Hindlimb muscle (tissue), 1 donor: ENCODE results near the gene BRD2. TPM values are rescaled to one million over a fixed set of nuclear protein-coding genes. Genes with fewer than 3 reads are reported as not detected.

Experiments
- DNase-seq: peaks from one replicate; pipeline ENCODE4 v3.0.0-alpha.2; 2013
- polyA plus RNA-seq: library from polyadenylated mRNA; unstranded; fragments of 120-200 nt; gene quantifications from one replicate; pipeline ENCODE4 v1.2.1, GENCODE V29; 2013; ENCODE audit not compliant: insufficient read length

The BRD2 gene
- polyA plus RNA-seq, 1 donor, result 160 TPM

GRCh38 chr6:33001685-33002084 is 33.3 kb downstream of the BRD2 start:
- no peak for DNase-seq

DNA sequence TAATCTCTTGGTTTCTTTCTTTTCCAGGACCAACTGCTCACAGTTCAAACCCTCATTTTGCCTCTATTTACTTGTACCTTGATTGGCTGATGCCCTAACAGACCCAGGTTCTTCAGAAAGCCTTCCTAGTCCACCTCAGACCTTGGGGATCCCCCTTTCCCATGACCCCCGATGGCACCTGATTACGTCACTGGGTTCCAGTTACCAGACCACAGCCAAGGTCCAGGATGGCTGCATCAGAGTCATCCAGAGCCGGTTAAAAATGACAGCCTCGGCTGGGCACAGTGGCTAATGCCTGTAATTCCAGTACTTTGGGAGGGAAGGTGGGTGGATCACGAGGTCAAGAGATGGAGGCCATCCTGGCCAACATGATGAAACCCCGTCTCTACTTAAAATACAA is 36.5 kb downstream of the BRD2 start:
- DNase-seq, result no peak

- no peak for DNase-seq
These were observed 39.5 kb downstream of the BRD2 start for GRCh38 chr6:33007831-33008400.

- peak; percentile 20 for DNase-seq
These were observed 40.8 kb downstream of the BRD2 start, which contains the start of gene HLA-DOA for GRCh38 chr6:33008944-33009861. Gene HLA-DOA (minus strand): TSS chr6:33009591.

- no peak for DNase-seq
These were observed 42.0 kb downstream of the BRD2 start for GRCh38 chr6:33010356-33010755.

GRCh38 chr6:33013608-33014007 is 45.2 kb downstream of the BRD2 start:
- no peak for DNase-seq

- peak; percentile 83 for DNase-seq
These were observed 46.6 kb downstream of the BRD2 start for GRCh38 chr6:33014841-33015634.

DNA sequence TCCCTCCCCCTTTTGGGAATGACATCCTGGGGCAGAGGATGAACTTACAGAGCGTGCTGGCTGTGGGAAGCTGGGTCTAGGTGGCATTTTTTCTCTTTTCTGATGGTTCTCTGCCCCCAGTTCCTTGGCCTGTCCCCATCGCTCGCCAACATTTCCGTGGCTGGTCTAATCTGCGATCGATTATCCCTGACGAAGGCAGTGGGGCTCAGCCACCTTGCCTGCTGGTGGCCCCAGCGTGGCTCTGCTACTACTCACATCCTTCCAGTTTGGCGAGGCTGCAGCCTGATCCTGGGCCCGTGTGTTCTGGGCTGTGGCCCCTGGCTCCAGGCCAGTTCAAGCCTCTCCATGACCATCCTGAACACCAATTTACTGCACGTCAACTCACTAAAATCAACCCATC is 47.4 kb downstream of the BRD2 start:
- no peak for DNase-seq

DNA sequence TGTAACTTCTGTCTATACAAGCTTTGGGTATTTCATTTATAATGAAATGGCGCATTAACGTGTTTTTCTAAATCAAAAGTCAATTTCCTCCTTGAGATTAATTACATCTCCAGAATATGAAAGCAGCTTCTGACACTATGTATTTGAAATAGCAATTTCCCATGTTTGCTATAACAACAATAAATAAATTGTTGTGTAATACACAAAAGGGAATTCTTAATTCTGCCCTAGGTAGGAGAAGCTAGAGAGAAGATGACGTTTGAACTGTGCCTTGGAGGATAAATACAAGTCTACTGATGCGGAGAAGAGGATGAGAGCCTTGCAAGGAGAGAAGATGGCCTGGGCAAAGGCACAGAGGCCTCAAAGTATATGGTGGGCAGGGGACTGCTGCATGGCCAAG is 48.6 kb downstream of the BRD2 start:
- DNase-seq, result no peak

- DNase-seq, result no peak
These were observed 49.4 kb downstream of the BRD2 start for GRCh38 chr6:33017694-33018353.

GRCh38 chr6:33018418-33018817 is 50.0 kb downstream of the BRD2 start:
- DNase-seq, result no peak

- peak; percentile 48 for DNase-seq
These were observed 50.5 kb downstream of the BRD2 start for GRCh38 chr6:33018904-33019303.

DNA sequence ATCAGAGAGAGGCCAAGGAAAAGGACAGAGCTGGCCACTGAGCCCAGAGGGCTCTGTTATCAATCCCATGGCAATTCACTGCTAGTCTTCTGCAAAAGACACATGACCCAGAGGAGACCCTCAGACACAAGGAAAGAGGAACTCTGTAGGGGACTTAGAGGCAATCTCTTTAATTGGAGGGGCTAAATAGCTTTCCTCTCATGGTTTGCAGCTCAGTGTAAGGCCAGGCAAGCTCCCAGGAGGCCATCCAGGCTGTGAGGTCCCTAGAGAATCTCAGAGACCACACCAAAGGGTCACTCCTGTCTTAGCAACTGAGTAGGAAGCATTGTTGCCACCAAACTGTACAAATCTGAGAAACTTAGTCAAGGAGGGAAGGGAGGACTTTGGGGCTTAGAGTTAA is 51.0 kb downstream of the BRD2 start:
- no peak for DNase-seq

DNA sequence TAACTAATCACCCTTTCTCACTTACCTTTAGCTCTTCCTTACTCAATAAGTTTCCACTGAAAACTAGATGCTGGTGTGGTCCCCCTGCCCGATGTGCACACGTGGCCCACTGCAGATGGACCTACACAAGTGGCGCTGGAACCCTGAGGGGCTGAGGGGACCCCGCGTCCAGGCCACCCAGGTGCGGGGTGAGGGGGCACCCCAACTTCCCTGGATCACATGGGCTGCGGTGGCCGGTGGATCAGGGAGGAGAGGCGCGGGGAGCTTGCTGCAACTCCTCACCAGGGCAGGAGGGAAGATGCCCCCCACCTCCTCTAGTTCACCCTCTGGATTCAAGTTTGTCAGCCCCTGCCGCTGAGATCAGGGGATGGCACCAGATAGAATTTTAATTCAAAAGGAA is 53.5 kb downstream of the BRD2 start:
- DNase-seq, result no peak

DNA sequence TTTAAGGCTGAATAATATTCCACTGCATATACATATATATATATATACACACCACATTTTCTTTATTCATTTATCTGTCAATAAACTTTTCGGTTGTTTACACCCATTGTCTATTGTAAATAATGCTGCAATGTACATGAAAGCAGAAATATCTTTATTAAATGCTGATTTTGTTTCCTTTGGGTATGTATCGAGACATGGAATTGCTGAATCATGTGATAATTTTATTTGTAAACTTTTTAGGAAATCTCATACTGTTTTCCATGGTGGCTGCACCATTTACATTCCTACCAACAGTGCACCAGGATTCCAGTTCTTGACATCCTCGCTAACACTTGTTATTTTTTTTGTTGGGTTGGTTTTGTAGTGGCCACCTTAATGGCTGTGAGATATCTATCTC is 55.1 kb downstream of the BRD2 start:
- no peak for DNase-seq

DNA sequence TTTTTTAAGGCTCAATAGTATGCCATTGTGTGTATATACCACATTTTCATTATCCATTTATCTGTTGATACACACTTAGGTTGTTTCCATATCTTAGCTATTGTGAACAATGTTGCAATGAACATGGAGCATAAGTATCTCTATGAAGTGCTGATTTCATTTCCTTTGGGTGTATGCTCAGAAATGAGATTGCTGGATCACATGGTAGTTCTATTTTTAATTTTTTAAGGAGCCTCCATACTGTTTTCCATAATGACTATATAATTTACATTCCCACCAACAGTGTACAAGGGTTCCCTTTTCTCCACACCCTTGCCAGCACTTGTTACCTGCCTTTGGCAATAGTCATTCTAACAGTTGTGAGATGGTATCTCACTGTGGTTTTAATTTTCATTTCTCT is 56.1 kb downstream of the BRD2 start:
- DNase-seq, result no peak

DNA sequence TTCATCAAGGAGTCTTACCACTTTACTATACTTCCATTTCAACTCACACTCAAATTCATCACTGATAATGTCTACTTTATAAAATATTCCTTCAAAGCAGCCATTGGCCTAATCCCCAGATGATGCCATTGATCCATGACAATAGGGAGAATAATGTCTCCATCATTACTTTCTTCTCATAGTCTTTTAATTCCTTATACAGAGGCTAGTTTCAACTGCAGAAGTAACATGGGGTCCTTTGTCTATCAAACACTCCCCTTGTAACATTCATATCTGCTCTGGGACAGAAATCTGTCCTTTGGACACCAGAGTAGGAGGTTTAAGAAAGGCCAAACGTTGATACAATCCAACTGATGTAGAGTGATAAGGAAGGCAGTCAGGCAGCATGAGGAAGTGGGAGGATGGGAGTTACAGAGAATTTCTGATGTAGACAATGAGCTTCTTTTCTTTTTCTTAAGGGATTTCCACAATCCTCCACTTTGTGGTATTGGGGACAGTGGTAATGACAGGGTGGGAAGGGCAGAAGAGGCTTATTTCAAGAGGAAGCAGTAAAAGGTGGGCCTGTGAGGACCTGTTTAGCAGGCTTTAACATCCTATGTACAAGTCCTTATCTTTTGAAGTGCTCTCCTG is 59.9 kb downstream of the BRD2 start:
- DNase-seq, result no peak

GRCh38 chr6:33029328-33030184 is 61.2 kb downstream of the BRD2 start:
- DNase-seq, result peak; percentile 14

DNA sequence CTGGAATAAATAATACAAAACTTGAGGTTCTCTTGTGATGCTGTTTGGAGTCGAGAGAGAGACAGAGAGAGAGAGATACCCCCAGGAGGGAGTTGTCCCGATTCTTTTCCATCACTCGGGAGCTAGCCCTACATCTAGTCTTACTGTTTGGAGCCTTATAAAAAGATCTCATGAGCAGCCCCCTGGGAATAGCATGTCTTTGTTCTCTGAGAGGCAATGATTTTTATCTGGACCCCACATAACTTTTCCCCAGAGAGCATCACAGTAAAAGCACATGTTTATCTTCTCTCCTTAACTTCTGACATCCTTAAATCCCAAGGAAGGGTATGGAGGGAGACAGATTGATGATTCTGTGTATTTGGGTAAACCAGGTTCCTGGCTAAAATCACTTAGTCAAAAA is 61.9 kb downstream of the BRD2 start:
- no peak for DNase-seq
